ENCODE results near the gene EFEMP1. TPM values are rescaled to one million over a fixed set of nuclear protein-coding genes. Genes with fewer than 3 reads are reported as not detected.

Gene EFEMP1
- total RNA-seq, 1 donor from 2014 or later, result 2.3 TPM

- DNase-seq (ENCODE audit: low spot score), result no peak
- Mint-ChIP-seq H3K4me1 (ENCODE audit: unreplicated experiment) (no peaks in the 10 kb centered on the region), H3K27me3 (ENCODE audit: unreplicated experiment) (peaks cover 2% of the 10 kb centered on the region), H3K4me3 (ENCODE audit: unreplicated experiment) (no peak overlapping the region), H3K27ac (ENCODE audit: unreplicated experiment) (no peak overlapping the region), H3K36me3 (ENCODE audit: low read depth, unreplicated experiment) (no peaks in the 10 kb centered on the region), H3K9me3 (ENCODE audit: unreplicated experiment) (no peaks in the 10 kb centered on the region)
- no peak for TF ChIP-seq CTCF (IDR thresholded peaks at IDR 0.05; ENCODE audit: unreplicated experiment)
These were observed 66.6 kb downstream of the EFEMP1 start for GRCh38 chr2:55856936-55857335.

GRCh38 chr2:55848096-55848495 lies 75.5 kb downstream of the EFEMP1 start:
- no peak for TF ChIP-seq CTCF (IDR thresholded peaks at IDR 0.05; ENCODE audit: unreplicated experiment)
- no peaks in the 10 kb centered on the region for H3K9me3 Mint-ChIP-seq (ENCODE audit: unreplicated experiment)
- H3K4me1 Mint-ChIP-seq (ENCODE audit: unreplicated experiment), result no peaks in the 10 kb centered on the region
- no peaks in the 10 kb centered on the region for H3K36me3 Mint-ChIP-seq (ENCODE audit: low read depth, unreplicated experiment)
- H3K27me3 Mint-ChIP-seq (ENCODE audit: unreplicated experiment), result no peaks in the 10 kb centered on the region
- no peak for DNase-seq (ENCODE audit: low spot score)
- H3K4me3 Mint-ChIP-seq (ENCODE audit: unreplicated experiment), result no peak overlapping the region
- H3K27ac Mint-ChIP-seq (ENCODE audit: unreplicated experiment), result no peak overlapping the region

- no peak overlapping the region for H3K27ac Mint-ChIP-seq (ENCODE audit: unreplicated experiment)
These were observed 77.2 kb downstream of the EFEMP1 start for GRCh38 chr2:55846426-55846825.

GRCh38 chr2:55844986-55845385 lies 78.6 kb downstream of the EFEMP1 start:
- Mint-ChIP-seq H3K36me3 (ENCODE audit: low read depth, unreplicated experiment) (no peaks in the 10 kb centered on the region), H3K9me3 (ENCODE audit: unreplicated experiment) (no peaks in the 10 kb centered on the region), H3K4me3 (ENCODE audit: unreplicated experiment) (no peak overlapping the region), H3K4me1 (ENCODE audit: unreplicated experiment) (no peaks in the 10 kb centered on the region), H3K27me3 (ENCODE audit: unreplicated experiment) (no peaks in the 10 kb centered on the region), H3K27ac (ENCODE audit: unreplicated experiment) (no peak overlapping the region)
- no peak for TF ChIP-seq CTCF (IDR thresholded peaks at IDR 0.05; ENCODE audit: unreplicated experiment)
- no peak for DNase-seq (ENCODE audit: low spot score)

More at GRCh38 chr2:55846426-55846825, 77.2 kb downstream of the EFEMP1 start:
- no peaks in the 10 kb centered on the region for H3K9me3 Mint-ChIP-seq (ENCODE audit: unreplicated experiment)
- H3K4me3 Mint-ChIP-seq (ENCODE audit: unreplicated experiment), result no peak overlapping the region
- no peak for TF ChIP-seq CTCF (IDR thresholded peaks at IDR 0.05; ENCODE audit: unreplicated experiment)
- no peak for DNase-seq (ENCODE audit: low spot score)
- H3K36me3 Mint-ChIP-seq (ENCODE audit: low read depth, unreplicated experiment), result no peaks in the 10 kb centered on the region
- H3K27me3 Mint-ChIP-seq (ENCODE audit: unreplicated experiment), result no peaks in the 10 kb centered on the region
- no peaks in the 10 kb centered on the region for H3K4me1 Mint-ChIP-seq (ENCODE audit: unreplicated experiment)

- Mint-ChIP-seq H3K4me3 (ENCODE audit: unreplicated experiment) (no peak overlapping the region), H3K4me1 (ENCODE audit: unreplicated experiment) (no peaks in the 10 kb centered on the region), H3K27ac (ENCODE audit: unreplicated experiment) (no peak overlapping the region), H3K9me3 (ENCODE audit: unreplicated experiment) (no peaks in the 10 kb centered on the region), H3K36me3 (ENCODE audit: low read depth, unreplicated experiment) (no peaks in the 10 kb centered on the region), H3K27me3 (ENCODE audit: unreplicated experiment) (no peaks in the 10 kb centered on the region)
- no peak for DNase-seq (ENCODE audit: low spot score)
- TF ChIP-seq CTCF (IDR thresholded peaks at IDR 0.05; ENCODE audit: unreplicated experiment), result no peak
These were observed 79.6 kb downstream of the EFEMP1 start for GRCh38 chr2:55843994-55844345.

Data from endothelial cell (in vitro differentiated cells).